Muscle of arm (tissue), 12 donors: ENCODE data around the gene DNAJC28. TPM values are rescaled to one million over a fixed set of nuclear protein-coding genes. Genes with fewer than 3 reads are reported as not detected.
"Not testable (repeated sequence)": the region's sequence is repeated elsewhere in the genome, so short reads cannot be mapped to it uniquely, and the experiment has no call there.

Source experiments
- DNase-seq: peaks from one replicate; pipeline ENCODE4 v3.0.0-alpha.2; 2013
- polyA plus RNA-seq, 12 donors: library from polyadenylated mRNA; unstranded; fragments of 120-200 nt; gene quantifications; one replicate each; pipeline ENCODE4 v1.2.1, GENCODE V29; 2013; ENCODE audit not compliant: insufficient read length in 12 of 12

DNAJC28 gene
- polyA plus RNA-seq, 12 donors, result 2.3 to 4.4 (median 3.3) TPM; not detected in 2

DNA sequence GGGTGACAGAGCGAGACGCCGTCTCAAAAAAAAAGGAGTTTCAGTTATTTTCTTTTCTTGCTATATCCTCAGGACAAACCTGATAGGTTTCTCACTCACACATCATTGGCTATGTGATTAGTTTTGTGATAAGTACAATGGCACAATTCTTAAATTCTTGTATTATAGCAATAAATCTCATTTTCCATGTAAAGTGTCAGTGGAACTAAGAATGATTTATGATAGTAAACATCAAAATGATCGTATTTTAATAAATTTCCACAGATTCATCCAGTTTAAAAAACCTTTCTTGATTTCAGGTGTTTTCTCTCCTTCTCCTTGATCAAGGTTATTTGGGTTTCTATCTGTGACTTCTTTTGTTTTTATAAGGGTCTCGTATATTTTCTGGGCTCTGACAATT lies 3.5 kb downstream of the DNAJC28 start:
- DNase-seq, result no peak

DNA sequence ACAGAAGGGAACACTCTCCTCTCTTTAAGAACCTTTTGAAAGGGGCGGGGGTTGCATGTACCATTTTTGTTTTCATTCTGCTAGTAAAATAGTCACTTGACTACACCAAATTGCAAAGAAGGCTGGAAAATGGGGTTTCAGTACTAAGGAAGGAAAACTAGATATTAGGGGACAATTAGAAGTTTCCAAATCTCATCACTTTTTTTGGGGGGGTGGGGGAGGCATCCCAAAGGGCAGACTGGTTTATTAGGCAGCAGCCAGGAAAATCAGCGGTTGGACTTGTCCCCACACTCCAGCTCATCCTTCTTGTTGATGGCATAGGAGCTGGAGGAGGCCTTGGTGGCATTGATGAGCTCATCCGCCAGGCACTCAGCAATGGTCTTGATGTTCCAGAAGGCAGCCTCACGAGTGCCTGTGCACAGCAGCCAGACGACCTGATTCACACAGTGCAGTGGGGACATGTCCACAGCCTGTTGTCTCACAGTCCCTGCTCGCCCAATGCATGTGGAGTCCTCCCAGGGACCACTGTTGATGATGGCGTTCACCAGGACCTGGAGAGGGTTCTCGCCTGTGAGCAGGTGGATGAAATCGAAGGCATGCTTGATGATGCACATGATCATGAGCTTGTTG lies 10.1 kb downstream of the DNAJC28 start:
- no peak for DNase-seq

GRCh38 chr21:33480481-33481103 lies 10.9 kb downstream of the DNAJC28 start:
- DNase-seq, result no peak

DNA sequence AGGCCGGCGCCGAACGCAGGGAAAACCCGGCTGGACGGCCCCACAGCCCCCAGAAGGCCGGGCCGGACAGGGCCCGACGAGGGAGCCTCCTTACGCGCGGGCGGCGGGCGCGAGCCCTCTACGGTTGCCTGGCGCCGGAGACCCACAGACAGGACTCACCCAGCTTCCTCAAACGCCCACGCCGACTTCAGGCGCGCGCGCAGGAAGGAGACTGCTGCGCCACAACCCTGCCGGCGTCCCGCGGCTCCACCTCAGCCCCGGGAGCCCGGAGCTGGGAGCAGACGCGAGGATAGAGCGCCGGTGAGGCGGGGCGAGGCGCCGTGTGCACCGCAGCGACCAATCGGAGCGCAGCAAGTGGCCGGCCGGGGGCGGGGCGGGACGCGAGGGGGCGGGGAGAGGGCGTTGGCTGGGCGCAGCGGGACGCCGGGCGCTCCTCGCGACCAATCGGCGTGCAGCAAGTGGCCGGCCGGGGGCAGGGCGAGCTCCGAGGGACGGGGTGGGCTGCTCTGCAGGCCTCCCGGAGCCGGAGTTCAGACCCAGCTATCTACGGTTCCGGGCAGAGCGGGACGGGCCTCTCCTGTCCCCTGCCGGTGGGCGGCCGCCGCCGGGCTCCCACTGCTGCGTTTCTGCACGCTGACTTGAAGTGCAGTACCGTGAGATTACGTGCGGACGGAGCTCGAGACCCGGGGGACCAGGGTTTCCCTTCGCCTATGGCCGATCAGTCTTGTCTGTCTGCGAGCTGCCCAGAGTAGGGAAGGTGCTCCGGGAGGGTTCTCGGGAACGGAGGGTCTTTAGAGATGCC lies 11.6 kb downstream of the DNAJC28 start, which contains the start of gene TMEM50B:
Gene TMEM50B (minus strand): TSS at position 296 of the 802 bp plus-strand sequence. CDS start 11,089 bp downstream, outside the sequence.
- DNase-seq, result peak; percentile 94

DNA sequence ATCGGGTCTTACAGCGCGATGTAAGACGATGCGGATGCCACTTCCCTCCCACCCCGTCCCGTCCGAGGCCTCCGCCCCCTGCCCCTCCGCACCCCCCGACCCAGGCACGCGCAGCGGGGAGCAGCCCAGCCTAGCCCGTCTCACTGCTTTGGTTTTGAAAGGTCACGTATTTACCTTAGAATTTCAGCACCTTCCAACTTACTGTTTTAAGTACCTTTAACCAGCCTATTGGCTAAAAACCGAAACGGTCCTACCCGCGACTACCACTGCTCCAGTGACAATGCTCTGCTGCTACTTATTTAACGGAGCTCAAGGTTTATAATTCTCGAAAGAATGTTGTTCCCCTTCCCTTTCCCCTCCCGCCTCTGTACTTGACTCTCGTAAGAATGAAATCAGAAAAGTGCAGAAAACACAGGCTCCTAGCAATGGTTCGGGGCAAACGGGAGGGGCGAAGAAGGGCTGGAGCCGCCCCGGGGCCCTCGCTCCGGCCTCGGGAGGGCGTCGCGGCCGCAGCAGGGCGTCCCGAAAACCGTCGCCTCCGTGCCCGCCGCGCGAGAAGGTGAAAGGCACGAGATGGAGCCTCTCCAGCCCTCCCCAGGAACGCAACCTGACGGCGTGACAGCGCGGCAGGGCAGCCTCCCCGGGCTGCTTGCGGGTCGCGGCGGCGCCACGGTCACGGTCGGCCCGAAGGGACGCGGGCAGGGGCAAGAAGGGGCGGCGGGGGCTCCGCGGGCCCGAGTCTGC lies 12.4 kb downstream of the DNAJC28 start:
- peak; percentile 24 for DNase-seq

DNA sequence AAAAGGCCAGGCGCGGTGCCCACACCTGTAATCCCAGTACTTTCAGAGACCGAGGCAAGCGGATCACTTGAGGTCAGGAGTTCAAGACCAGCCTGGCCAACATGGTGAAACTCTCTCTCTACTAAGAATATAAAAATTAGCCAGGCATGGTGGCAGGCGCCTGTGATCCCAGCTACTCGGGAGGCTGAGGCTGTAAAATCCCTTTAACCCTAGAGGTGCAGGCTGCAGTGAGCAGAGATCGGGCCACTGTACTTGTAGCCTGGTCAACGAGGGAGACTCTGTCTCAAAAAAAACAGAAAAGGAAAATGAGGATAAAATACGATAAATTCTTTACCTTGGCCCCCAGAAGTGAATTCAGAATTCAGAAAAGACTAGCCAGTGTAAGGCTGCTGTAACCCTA lies 13.3 kb downstream of the DNAJC28 start:
- no peak for DNase-seq

DNA sequence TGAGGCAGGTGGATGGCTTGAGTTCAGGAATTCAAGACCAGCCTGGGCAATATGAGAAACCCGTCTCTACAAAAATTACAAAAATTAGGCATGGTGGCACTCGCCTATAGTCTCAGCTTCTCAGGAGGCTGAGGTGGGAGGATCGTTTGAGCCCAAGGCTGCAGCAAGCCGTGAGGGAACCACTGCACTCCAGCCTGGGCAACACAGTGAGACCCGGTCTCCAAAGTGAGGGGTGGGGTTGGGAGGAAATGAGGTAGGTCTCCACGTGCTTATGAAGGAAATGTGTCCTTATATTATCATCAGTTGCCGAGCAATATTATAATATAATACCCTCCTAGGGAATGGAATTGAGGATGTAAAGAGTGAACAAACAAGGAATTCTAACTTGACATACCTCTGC lies 14.4 kb downstream of the DNAJC28 start:
- no peak for DNase-seq

DNA sequence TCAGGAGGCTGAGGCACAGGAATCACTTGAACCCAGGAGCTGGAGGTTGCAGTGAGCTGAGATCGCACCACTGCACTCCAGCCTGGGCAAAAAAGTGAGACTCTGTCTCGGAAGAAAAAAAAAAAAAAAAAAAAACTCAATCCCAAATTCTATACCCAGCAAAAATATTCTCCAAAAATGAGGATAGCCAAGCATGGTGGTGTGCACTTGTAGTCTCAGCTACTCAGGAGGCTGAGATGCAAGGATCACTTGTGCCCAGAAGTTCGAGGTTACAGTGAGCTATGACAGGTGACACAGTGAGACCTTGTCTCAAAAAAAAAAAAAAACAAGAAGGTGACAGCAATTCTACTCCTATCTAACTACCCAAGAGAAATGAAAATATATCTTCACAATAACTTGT lies 18.2 kb downstream of the DNAJC28 start:
- DNase-seq, result no peak

DNA sequence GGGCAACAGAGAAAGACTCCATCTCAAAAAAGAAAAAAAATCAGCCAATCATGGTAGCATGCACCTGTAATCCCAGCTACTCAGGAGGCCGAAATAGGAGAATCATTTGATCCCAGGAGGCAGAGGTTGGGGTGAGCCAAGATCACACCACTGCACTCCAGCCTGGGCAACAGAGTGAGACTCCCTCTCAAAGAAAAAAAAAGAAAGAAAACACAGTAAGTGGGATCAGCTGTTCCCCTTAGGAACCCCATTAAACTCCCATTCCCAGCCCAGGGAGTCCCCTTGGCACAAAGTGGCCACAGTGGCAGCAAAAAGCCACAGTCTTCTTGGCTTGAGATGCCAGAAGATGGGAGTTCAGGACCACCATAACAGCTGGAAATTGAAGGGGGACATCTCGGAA lies 20.8 kb downstream of the DNAJC28 start:
- no peak for DNase-seq

- not testable (repeated sequence) for DNase-seq
Measured at GRCh38 chr21:33469183-33469582, 22.3 kb downstream of the DNAJC28 start.

DNA sequence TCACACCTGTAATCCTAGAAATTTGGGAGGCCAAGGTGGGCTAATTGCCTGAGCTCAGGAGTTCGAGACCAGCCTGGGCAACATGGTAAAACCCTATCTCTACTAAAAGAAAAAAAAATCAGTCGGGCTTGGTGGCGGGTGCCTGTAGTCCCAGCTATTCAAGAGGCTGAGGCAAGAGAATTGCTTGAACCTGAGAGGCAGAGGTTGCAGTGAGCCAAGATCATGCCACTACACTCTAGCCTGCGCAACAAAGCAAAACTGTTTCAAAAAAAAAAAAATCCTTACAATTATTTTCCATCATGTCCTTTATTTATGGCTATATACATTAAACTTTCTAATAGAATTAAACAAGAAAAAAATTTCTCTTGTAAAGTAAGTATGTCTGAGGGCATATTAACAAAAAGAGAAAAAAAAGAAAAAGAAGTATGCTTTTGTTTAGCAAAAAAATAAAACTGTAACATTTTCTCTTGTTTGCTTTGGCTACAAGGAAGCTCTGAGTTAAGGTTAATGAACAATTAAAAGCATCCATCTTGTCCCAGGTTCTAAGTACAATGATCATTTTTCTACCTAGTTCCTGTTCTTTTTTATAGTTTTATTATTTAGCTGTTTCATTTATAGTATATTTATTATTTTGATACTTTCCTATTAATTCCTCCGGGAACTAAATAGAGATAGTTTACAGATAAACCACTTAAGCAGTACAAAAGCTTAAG lies 29.8 kb downstream of the DNAJC28 start:
- no peak for DNase-seq

GRCh38 chr21:33458861-33459260 lies 32.7 kb downstream of the DNAJC28 start:
- no peak for DNase-seq

DNA sequence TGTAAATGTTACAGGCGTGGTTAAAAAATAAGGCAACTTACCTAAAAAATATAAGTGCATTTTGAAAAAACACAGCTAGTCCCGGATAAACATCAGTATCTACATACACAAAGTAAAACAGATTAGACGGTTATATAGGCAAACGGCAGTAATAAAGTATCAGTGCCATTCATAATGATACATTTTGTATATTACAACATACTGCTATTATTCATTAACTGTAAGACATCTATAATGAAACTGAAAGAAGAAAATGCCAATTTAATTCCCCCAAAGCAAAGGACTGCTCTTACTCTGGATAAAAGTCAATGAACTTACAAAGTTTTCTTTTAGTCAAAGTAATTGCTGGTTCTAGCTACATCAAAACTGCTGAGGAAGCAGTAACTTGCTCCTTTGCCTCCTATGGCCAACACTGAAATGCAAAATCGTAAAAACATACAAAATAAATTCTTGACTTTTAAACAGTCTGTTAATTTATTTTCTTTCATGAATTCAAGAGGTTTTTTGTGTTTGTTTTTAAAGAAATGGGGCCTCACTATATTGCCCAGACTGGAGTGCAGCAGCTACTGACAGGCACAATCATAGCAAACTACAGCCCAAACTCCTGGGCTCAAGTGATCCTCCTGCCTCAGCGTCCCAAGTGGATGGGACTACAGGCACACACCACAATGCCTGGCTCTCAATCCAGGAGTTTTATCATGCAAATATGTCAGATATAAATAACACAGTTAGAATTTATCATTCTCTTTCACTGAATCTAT lies 35.6 kb downstream of the DNAJC28 start:
- DNase-seq, result no peak

DNA sequence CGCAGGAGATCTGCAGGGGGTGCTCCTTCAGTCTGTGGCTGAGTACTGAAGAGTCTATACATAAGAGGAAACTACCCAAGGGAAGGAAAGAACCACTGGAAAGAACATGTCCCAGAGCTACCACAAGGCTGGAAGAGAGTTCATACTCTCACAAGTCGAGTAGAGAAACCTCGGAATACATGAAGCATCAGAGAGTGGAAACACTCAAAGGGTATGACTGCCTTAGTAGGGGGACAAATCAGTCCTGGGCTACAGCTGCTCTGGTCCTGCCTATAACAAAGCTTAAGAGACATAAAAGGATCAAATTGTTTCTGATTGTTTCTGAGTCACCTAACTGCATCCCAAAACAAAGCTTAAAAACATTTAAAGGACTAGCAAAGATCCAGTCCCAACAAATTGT lies 39.2 kb downstream of the DNAJC28 start:
- DNase-seq, result no peak

GRCh38 chr21:33451634-33452071 lies 39.9 kb downstream of the DNAJC28 start:
- no peak for DNase-seq

- no peak for DNase-seq
Measured at GRCh38 chr21:33449616-33450015, 41.9 kb downstream of the DNAJC28 start.

GRCh38 chr21:33446620-33447019 lies 44.9 kb downstream of the DNAJC28 start:
- not testable (repeated sequence) for DNase-seq

- DNase-seq, result no peak
Measured at GRCh38 chr21:33444499-33444898, 47.0 kb downstream of the DNAJC28 start.

- DNase-seq, result no peak
Measured at GRCh38 chr21:33443194-33443593, 48.3 kb downstream of the DNAJC28 start.
